GM21390 (cell line): ENCODE measurements around the gene GREM1.

Experiments
- ATAC-seq: cut with Tn5 transposase; IDR thresholded peaks from one replicate; pipeline ENCODE4 v1.9.1; 2021; ENCODE audit not compliant: unreplicated experiment

GREM1 gene

GRCh38 chr15:32717426-32718226 lies at the start of gene GREM1:
TSS of gene GREM1 (plus strand) at chr15:32718004. CDS start at chr15:32730691, 12,687 bp downstream.
- ATAC-seq: no peak

- ATAC-seq: no peak
Observed at GRCh38 chr15:32668942-32669341, 48.9 kb upstream of the GREM1 start.

GRCh38 chr15:32669896-32670611 lies 47.8 kb upstream of the GREM1 start:
- no peak for ATAC-seq

GRCh38 chr15:32670623-32671022 lies 47.2 kb upstream of the GREM1 start:
- no peak for ATAC-seq

- no peak for ATAC-seq
Observed at GRCh38 chr15:32671339-32672325, 46.2 kb upstream of the GREM1 start.

- no peak for ATAC-seq
Observed at GRCh38 chr15:32674681-32675080, 43.1 kb upstream of the GREM1 start.

- no peak for ATAC-seq
Observed at GRCh38 chr15:32675466-32675865, 42.3 kb upstream of the GREM1 start.

GRCh38 chr15:32676169-32676568 lies 41.6 kb upstream of the GREM1 start:
- no peak for ATAC-seq

- no peak for ATAC-seq
Observed at GRCh38 chr15:32677238-32677750, 40.5 kb upstream of the GREM1 start.

- ATAC-seq: no peak
Observed at GRCh38 chr15:32679298-32679690, 38.5 kb upstream of the GREM1 start.

- no peak for ATAC-seq
Observed at GRCh38 chr15:32682569-32682968, 35.2 kb upstream of the GREM1 start.

GRCh38 chr15:32682977-32683630 lies 34.7 kb upstream of the GREM1 start:
- no peak for ATAC-seq

GRCh38 chr15:32683906-32684584 lies 33.8 kb upstream of the GREM1 start:
- ATAC-seq: no peak

- ATAC-seq: no peak
Observed at GRCh38 chr15:32685576-32685975, 32.2 kb upstream of the GREM1 start.

- ATAC-seq: no peak
Observed at GRCh38 chr15:32687556-32687955, 30.2 kb upstream of the GREM1 start.

- no peak for ATAC-seq
Observed at GRCh38 chr15:32688151-32688639, 29.6 kb upstream of the GREM1 start.

GRCh38 chr15:32690941-32691688 lies 26.7 kb upstream of the GREM1 start:
- ATAC-seq: no peak

- ATAC-seq: no peak
Observed at GRCh38 chr15:32691689-32692038, 26.1 kb upstream of the GREM1 start.

- no peak for ATAC-seq
Observed at GRCh38 chr15:32692286-32692685, 25.5 kb upstream of the GREM1 start.
